GM19455 (cell line): ENCODE results near the gene GHITM.

Source experiments
- ATAC-seq: cut with Tn5 transposase; IDR thresholded peaks from one replicate; pipeline ENCODE4 v1.9.1; 2021; ENCODE audit not compliant: unreplicated experiment

Gene GHITM

DNA sequence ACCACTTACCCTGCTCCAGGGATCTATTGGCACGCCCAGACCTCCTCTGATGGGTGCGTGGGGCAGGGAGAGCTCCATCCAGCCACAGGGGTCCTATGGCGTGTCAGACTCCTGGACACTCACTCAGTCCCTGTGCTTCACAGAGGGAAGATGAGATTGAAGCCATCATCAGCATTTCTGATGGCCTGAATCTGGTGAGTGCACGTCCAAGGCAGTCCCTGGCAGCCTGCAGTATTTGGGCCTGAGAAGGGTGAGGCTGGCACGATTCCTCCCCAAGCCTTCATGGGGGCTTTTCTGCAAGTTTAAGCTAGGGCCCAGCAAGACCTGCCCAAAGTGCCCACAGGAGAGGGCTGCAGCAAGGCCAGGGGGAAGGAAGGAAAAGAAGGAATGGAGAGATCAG lies 58.3 kb downstream of the GHITM start:
- no peak for ATAC-seq

DNA sequence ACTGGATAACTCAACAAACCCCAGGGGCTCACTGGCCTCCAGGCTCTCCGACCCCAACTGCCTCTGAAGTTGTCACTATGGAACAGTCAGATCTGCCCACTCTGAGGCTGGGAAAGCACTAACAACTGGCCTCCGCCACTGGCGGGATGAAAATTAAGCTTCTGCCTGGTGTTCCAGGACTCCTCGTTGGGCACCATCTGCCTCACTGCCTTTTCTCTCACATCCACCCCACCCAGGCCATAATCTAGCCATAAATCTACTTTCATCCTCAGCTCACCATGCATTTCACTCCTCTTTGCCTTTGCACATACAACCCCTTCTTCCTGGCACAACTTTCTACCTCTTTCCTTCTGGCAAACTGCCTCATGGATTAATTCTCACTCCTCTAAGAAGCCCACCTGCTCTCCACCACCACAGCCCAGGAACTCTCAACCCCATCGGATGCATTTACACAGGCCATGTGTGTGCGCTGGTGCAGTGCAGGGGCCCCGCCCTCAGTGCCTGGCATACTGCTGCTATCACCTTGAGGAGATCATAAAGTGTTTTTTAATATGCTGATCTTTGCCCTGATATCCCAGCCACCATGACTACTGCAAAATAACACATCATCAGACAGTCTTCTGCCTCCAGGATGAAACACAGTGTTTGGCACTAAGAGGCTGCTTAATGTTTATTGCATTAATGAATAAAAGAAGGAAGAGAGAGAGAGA lies 59.1 kb downstream of the GHITM start:
- no peak for ATAC-seq

DNA sequence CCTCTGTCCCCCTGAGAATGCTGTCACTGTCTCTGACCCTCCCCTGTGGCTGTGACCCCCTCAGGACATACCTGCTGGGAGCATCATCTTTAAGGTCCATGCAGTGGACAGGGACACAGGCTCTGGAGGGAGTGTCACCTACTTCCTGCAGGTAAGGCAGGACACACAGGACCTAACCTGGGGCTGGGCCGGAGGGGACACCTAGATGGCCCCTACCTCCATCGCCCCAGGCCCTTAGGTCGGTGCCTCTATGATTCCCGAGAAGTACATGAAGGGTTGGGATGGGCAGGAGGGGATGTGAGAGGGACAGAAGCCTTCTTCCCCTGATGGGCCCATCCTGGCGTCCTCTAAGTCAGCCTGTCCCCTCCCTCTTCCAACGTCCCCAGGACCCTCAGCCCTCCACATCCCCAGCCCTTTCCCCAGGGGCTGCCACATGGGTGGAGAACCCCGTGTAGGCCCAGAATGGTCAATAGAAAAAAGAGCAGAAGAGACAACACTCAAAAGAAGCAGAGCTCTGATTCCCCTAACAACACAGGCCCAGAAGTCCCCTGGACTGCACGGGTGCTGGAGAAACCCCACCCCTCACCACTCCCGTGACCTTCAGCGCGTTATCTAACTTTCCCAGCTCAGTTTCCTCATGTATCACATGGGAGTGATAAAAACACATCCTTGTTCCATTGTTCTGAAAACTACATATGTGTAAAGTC lies 61.4 kb downstream of the GHITM start:
- ATAC-seq: no peak

DNA sequence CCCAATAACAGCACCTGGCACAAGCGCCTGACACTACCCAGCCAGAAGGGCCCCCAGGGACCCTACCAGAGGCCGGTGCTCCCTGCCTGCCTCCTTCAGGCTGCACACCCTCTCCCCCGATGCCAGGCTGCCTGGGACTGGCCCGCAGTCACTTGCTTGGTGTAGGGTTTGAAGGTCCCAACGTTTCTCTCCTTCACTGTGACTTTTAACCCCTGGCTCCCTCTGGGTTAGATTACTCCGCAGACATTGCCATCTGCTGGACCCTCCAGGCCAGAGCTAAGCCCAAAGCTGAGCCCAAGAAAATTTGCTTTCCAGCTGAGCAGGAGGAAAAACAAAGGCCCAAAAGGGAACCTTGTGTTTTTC lies 61.9 kb downstream of the GHITM start:
- no peak for ATAC-seq

DNA sequence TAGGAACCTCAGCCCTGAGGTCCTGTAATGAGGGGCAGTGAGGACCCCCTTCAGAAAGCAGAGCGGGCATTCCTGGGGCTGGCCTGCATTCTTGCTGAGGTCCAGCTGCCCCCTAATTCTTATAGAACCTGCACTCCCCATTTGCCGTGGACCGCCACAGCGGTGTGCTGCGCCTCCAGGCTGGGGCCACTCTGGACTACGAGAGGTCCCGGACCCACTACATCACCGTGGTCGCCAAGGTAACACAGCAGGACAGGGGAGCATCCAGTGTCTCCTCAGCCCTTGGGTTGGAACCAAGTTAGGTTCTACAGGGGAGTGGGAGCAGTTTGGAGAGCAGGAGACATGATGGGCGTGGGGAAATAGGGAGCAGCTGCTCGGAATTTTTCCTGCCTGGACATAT lies 62.4 kb downstream of the GHITM start:
- ATAC-seq: no peak

DNA sequence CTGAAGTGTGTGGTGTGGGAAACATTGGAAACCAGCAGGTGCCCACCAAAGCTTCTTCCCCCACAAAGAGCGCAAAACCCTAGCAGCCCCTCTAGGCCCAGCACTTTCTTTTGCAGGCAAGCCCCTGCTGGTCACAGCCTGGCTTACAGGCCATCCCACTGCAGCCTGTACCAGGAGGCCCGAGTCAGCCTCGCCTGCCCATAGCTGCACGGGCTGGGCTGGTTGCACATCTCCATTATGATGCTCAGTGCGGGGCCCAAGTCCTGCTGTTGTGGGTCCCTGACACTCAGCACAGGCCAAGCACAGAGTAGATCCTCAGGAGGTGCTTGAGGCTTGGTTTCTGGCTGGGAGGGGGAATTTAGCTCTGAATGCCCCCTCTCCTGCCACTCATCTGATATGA lies 63.0 kb downstream of the GHITM start:
- no peak for ATAC-seq
